ENCODE results near the gene SCAF11.
"Not testable (repeated sequence)": the region's sequence is repeated elsewhere in the genome, so short reads cannot be mapped to it uniquely, and the experiment has no call there.

Gene SCAF11

GRCh38 chr12:46017866-46018375 lies 27.5 kb upstream of the SCAF11 start:
- POLR2A ChIA-PET: not testable (repeated sequence)

GRCh38 chr12:46005823-46006222 lies 15.4 kb upstream of the SCAF11 start:
- no peaks in the 10 kb centered on the region for H3K27me3 ChIP-seq (replicated peaks in 2 of 5; ENCODE audit: control insufficient read depth in 4 of 5, insufficient read depth in 5 of 5, low read length in 4 of 5)
- H3K36me3 ChIP-seq (ENCODE audit: control insufficient read depth in 4 of 4, insufficient read depth in 4 of 4, low read length in 3 of 4): no peaks in the 10 kb centered on the region
- H3K9me3 ChIP-seq (ENCODE audit: control extremely low read depth in 1 of 5, control insufficient read depth in 4 of 5, insufficient read depth in 2 of 5, low read depth in 1 of 5, low read length in 4 of 5): no peaks in the 10 kb centered on the region
- ChIA-PET POLR2A (no interaction called here), CTCF (interaction anchor here (1.5 kb wide), 2 partner anchors 14 to 460 kb away, joined by 3 to 4 read pairs; no protein-coding TSS in a partner anchor)
- no peak for DNase-seq
- H3K27ac ChIP-seq (ENCODE audit: insufficient read depth in 1 of 2, low read depth in 1 of 2, low read length in 2 of 2, poor library complexity in 1 of 2, severe bottlenecking in 2 of 2): no peak overlapping the region
- no peaks in the 10 kb centered on the region for H3K4me1 ChIP-seq (ENCODE audit: control extremely low read depth in 1 of 4, control insufficient read depth in 4 of 4, insufficient read depth in 4 of 4, low read length in 3 of 4)
- no CpG with 5 or more reads among the region's 3 CpGs for WGBS (ENCODE audit: insufficient coverage)
- no peak overlapping the region for H3K4me3 ChIP-seq (ENCODE audit: control insufficient read depth in 1 of 7, extremely low read depth in 1 of 7, insufficient read depth in 4 of 7, low read depth in 2 of 7, low read length in 6 of 7)

More at GRCh38 chr12:46017866-46018375, 27.5 kb upstream of the SCAF11 start:
- H3K4me1 ChIP-seq (ENCODE audit: control extremely low read depth in 1 of 4, control insufficient read depth in 4 of 4, insufficient read depth in 4 of 4, low read length in 3 of 4); H3K4me3 ChIP-seq (ENCODE audit: control insufficient read depth in 1 of 7, extremely low read depth in 1 of 7, insufficient read depth in 4 of 7, low read depth in 2 of 7, low read length in 6 of 7); H3K36me3 ChIP-seq (ENCODE audit: control insufficient read depth in 4 of 4, insufficient read depth in 4 of 4, low read length in 3 of 4); H3K27me3 ChIP-seq (replicated peaks in 2 of 5; ENCODE audit: control insufficient read depth in 4 of 5, insufficient read depth in 5 of 5, low read length in 4 of 5); H3K27ac ChIP-seq (ENCODE audit: insufficient read depth in 1 of 2, low read depth in 1 of 2, low read length in 2 of 2, poor library complexity in 1 of 2, severe bottlenecking in 2 of 2); DNase-seq: not testable (repeated sequence)
- CTCF ChIA-PET: interaction anchor here (0.9 kb wide), 1 partner anchor 55 kb away, joined by 3 read pairs; no protein-coding TSS in a partner anchor
- H3K9me3 ChIP-seq (ENCODE audit: control extremely low read depth in 1 of 5, control insufficient read depth in 4 of 5, insufficient read depth in 2 of 5, low read depth in 1 of 5, low read length in 4 of 5): peaks cover 0 to 26% (median 3%) of the 10 kb centered on the region in 5 experiments
- 92% methylated on average over 30 of the region's 33 CpGs for WGBS (ENCODE audit: insufficient coverage)

- WGBS (ENCODE audit: insufficient coverage): no CpG with 5 or more reads among the region's 2 CpGs
- DNase-seq: peak; percentile 11 to 38 (median 29)
- ChIA-PET CTCF (interaction anchor here (1.0 to 1.5 kb wide), 5 partner anchors 8 to 460 kb away, joined by 3 to 5 read pairs (median 3); partner anchors contain the start of gene SCAF11), POLR2A (no interaction called here)
- Histone ChIP-seq H3K27me3 (replicated peaks in 2 of 5; ENCODE audit: control insufficient read depth in 4 of 5, insufficient read depth in 5 of 5, low read length in 4 of 5) (no peaks in the 10 kb centered on the region), H3K4me1 (ENCODE audit: control extremely low read depth in 1 of 4, control insufficient read depth in 4 of 4, insufficient read depth in 4 of 4, low read length in 3 of 4) (no peaks in the 10 kb centered on the region), H3K27ac (ENCODE audit: insufficient read depth in 1 of 2, low read depth in 1 of 2, low read length in 2 of 2, poor library complexity in 1 of 2, severe bottlenecking in 2 of 2) (no peak overlapping the region), H3K36me3 (ENCODE audit: control insufficient read depth in 4 of 4, insufficient read depth in 4 of 4, low read length in 3 of 4) (no peaks in the 10 kb centered on the region), H3K4me3 (ENCODE audit: control insufficient read depth in 1 of 7, extremely low read depth in 1 of 7, insufficient read depth in 4 of 7, low read depth in 2 of 7, low read length in 6 of 7) (no peak overlapping the region), H3K9me3 (ENCODE audit: control extremely low read depth in 1 of 5, control insufficient read depth in 4 of 5, insufficient read depth in 2 of 5, low read depth in 1 of 5, low read length in 4 of 5) (no peaks in the 10 kb centered on the region)
Measured at GRCh38 chr12:46005151-46005797, 14.9 kb upstream of the SCAF11 start.

GRCh38 chr12:46004715-46005114 lies 14.3 kb upstream of the SCAF11 start:
- DNase-seq: no peak
- no peaks in the 10 kb centered on the region for H3K36me3 ChIP-seq (ENCODE audit: control insufficient read depth in 4 of 4, insufficient read depth in 4 of 4, low read length in 3 of 4)
- H3K4me3 ChIP-seq (ENCODE audit: control insufficient read depth in 1 of 7, extremely low read depth in 1 of 7, insufficient read depth in 4 of 7, low read depth in 2 of 7, low read length in 6 of 7): no peak overlapping the region
- ChIA-PET CTCF (interaction anchor here (1.0 to 1.5 kb wide), 5 partner anchors 8 to 459 kb away, joined by 3 to 5 read pairs (median 3); partner anchors contain the start of gene SCAF11), POLR2A (no interaction called here)
- no peak overlapping the region for H3K27ac ChIP-seq (ENCODE audit: insufficient read depth in 1 of 2, low read depth in 1 of 2, low read length in 2 of 2, poor library complexity in 1 of 2, severe bottlenecking in 2 of 2)
- no peaks in the 10 kb centered on the region for H3K9me3 ChIP-seq (ENCODE audit: control extremely low read depth in 1 of 5, control insufficient read depth in 4 of 5, insufficient read depth in 2 of 5, low read depth in 1 of 5, low read length in 4 of 5)
- H3K4me1 ChIP-seq (ENCODE audit: control extremely low read depth in 1 of 4, control insufficient read depth in 4 of 4, insufficient read depth in 4 of 4, low read length in 3 of 4): no peaks in the 10 kb centered on the region
- H3K27me3 ChIP-seq (replicated peaks in 2 of 5; ENCODE audit: control insufficient read depth in 4 of 5, insufficient read depth in 5 of 5, low read length in 4 of 5): no peaks in the 10 kb centered on the region
- WGBS (ENCODE audit: insufficient coverage): 75% methylated on average over 1 of the region's 4 CpGs

GRCh38 chr12:46000076-46000475 lies 9.7 kb upstream of the SCAF11 start:
- DNase-seq; CTCF ChIA-PET; H3K27me3 ChIP-seq (replicated peaks in 2 of 5; ENCODE audit: control insufficient read depth in 4 of 5, insufficient read depth in 5 of 5, low read length in 4 of 5); H3K4me3 ChIP-seq (ENCODE audit: control insufficient read depth in 1 of 7, extremely low read depth in 1 of 7, insufficient read depth in 4 of 7, low read depth in 2 of 7, low read length in 6 of 7); POLR2A ChIA-PET; H3K36me3 ChIP-seq (ENCODE audit: control insufficient read depth in 4 of 4, insufficient read depth in 4 of 4, low read length in 3 of 4); H3K9me3 ChIP-seq (ENCODE audit: control extremely low read depth in 1 of 5, control insufficient read depth in 4 of 5, insufficient read depth in 2 of 5, low read depth in 1 of 5, low read length in 4 of 5); H3K4me1 ChIP-seq (ENCODE audit: control extremely low read depth in 1 of 4, control insufficient read depth in 4 of 4, insufficient read depth in 4 of 4, low read length in 3 of 4); H3K27ac ChIP-seq (ENCODE audit: insufficient read depth in 1 of 2, low read depth in 1 of 2, low read length in 2 of 2, poor library complexity in 1 of 2, severe bottlenecking in 2 of 2): not testable (repeated sequence)
- WGBS (ENCODE audit: insufficient coverage): 94% methylated on average over 22 of the region's 30 CpGs

DNA sequence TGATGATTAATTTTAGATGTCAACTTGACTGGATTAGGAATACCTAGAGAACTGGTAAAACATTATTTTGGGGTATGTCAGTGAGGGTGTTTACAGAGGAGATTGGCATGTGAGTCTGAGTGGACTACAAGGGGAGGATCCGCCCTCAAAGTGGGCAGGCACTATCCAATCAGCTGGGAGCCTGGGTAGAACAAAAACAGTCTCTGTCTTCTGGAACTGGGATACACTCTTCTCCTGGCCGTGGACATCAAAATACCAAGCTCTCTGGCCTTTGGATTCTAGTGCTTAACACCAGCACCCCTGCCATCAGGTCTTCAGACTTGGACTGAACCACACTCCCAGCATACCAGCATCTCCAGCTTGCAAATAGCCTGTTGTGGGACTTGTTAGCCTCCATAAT lies 4.4 kb upstream of the SCAF11 start:
- peaks cover 2 to 17% (median 8%) of the 10 kb centered on the region in 4 experiments for H3K4me1 ChIP-seq (ENCODE audit: control extremely low read depth in 1 of 4, control insufficient read depth in 4 of 4, insufficient read depth in 4 of 4, low read length in 3 of 4)
- no peaks in the 10 kb centered on the region for H3K27me3 ChIP-seq (replicated peaks in 2 of 5; ENCODE audit: control insufficient read depth in 4 of 5, insufficient read depth in 5 of 5, low read length in 4 of 5)
- WGBS (ENCODE audit: insufficient coverage): 92% methylated on average over 2 of the region's 2 CpGs
- H3K9me3 ChIP-seq (ENCODE audit: control extremely low read depth in 1 of 5, control insufficient read depth in 4 of 5, insufficient read depth in 2 of 5, low read depth in 1 of 5, low read length in 4 of 5): no peaks in the 10 kb centered on the region
- POLR2A ChIA-PET: no interaction called here
- no peak overlapping the region for H3K27ac ChIP-seq (ENCODE audit: insufficient read depth in 1 of 2, low read depth in 1 of 2, low read length in 2 of 2, poor library complexity in 1 of 2, severe bottlenecking in 2 of 2)
- CTCF ChIA-PET: interaction anchor here (0.6 to 1.4 kb wide), 3 partner anchors 9 to 138 kb away, joined by 3 to 5 read pairs (median 3); no protein-coding TSS in a partner anchor
- H3K4me3 ChIP-seq (ENCODE audit: control insufficient read depth in 1 of 7, extremely low read depth in 1 of 7, insufficient read depth in 4 of 7, low read depth in 2 of 7, low read length in 6 of 7): no peak overlapping the region
- no peak for DNase-seq
- H3K36me3 ChIP-seq (ENCODE audit: control insufficient read depth in 4 of 4, insufficient read depth in 4 of 4, low read length in 3 of 4): no peaks in the 10 kb centered on the region

Data from common myeloid progenitor, CD34-positive (primary cell).